ENCODE measurements around the gene TLX1.
"Not testable (repeated sequence)": the region's sequence is repeated elsewhere in the genome, so short reads cannot be mapped to it uniquely, and the experiment has no call there.

Gene TLX1

GRCh38 chr10:101145145-101145544, 14.0 kb downstream of the TLX1 start:
- H3K27ac ChIP-seq: no peak overlapping the region
- no peak for TF ChIP-seq ZFX (IDR thresholded peaks at IDR 0.05)
- no peak for TF ChIP-seq CTCF (conservative IDR thresholded peaks at IDR 0.05)

- no peak for TF ChIP-seq CTCF (conservative IDR thresholded peaks at IDR 0.05)
- no peak for TF ChIP-seq ZFX (IDR thresholded peaks at IDR 0.05)
Observed at GRCh38 chr10:101145750-101146391, 14.8 kb downstream of the TLX1 start.

GRCh38 chr10:101146392-101147251, 15.5 kb downstream of the TLX1 start:
- no peak for TF ChIP-seq CTCF (conservative IDR thresholded peaks at IDR 0.05)
- TF ChIP-seq ZFX (IDR thresholded peaks at IDR 0.05): no peak
- H3K27ac ChIP-seq: no peak overlapping the region

More at GRCh38 chr10:101145750-101146391, 14.8 kb downstream of the TLX1 start:
- H3K27ac ChIP-seq: no peak overlapping the region

GRCh38 chr10:101151395-101151794, 20.3 kb downstream of the TLX1 start:
- TF ChIP-seq CTCF (conservative IDR thresholded peaks at IDR 0.05) (no peak), ZFX (IDR thresholded peaks at IDR 0.05) (no peak)
- H3K27ac ChIP-seq: no peak overlapping the region

GRCh38 chr10:101152316-101152715, 21.2 kb downstream of the TLX1 start:
- TF ChIP-seq CTCF (conservative IDR thresholded peaks at IDR 0.05) (no peak), ZFX (IDR thresholded peaks at IDR 0.05) (no peak)
- H3K27ac ChIP-seq: no peak overlapping the region

GRCh38 chr10:101154506-101154905, 23.4 kb downstream of the TLX1 start:
- H3K27ac ChIP-seq: not testable (repeated sequence)

- H3K27ac ChIP-seq: no peak overlapping the region
- TF ChIP-seq CTCF (conservative IDR thresholded peaks at IDR 0.05) (no peak), ZFX (IDR thresholded peaks at IDR 0.05) (no peak)
Observed at GRCh38 chr10:101155896-101156295, 24.8 kb downstream of the TLX1 start.

All from C4-2B (cell line).